NCI-H774 (cell line): ENCODE results near the gene EWSR1.
"Not testable (repeated sequence)": the region's sequence is repeated elsewhere in the genome, so short reads cannot be mapped to it uniquely, and the experiment has no call there.

Source experiments
- DNase-seq: peaks from one replicate; lab custom pipeline; 2025; lab: John Stamatoyannopoulos, UW

Gene EWSR1

GRCh38 chr22:29247891-29248290 lies 20.2 kb upstream of the EWSR1 start:
- DNase-seq = not testable (repeated sequence)

- DNase-seq = no peak
Measured at GRCh38 chr22:29251265-29251664, 16.8 kb upstream of the EWSR1 start.

GRCh38 chr22:29251981-29252911 lies 15.8 kb upstream of the EWSR1 start:
- DNase-seq = no peak

- DNase-seq = no peak
Measured at GRCh38 chr22:29253561-29254285, 14.3 kb upstream of the EWSR1 start.

GRCh38 chr22:29254286-29254660 lies 13.8 kb upstream of the EWSR1 start:
- no peak for DNase-seq

- DNase-seq = no peak
Measured at GRCh38 chr22:29255064-29255621, 12.9 kb upstream of the EWSR1 start.

- DNase-seq = no peak
Measured at GRCh38 chr22:29256606-29257325, 11.3 kb upstream of the EWSR1 start.

GRCh38 chr22:29257751-29258181 lies 10.3 kb upstream of the EWSR1 start:
- no peak for DNase-seq

- no peak for DNase-seq
Measured at GRCh38 chr22:29258407-29259252, 9.4 kb upstream of the EWSR1 start.

GRCh38 chr22:29259253-29259899 lies 8.7 kb upstream of the EWSR1 start:
- no peak for DNase-seq

GRCh38 chr22:29260031-29260560 lies 8.0 kb upstream of the EWSR1 start:
- DNase-seq = no peak

- no peak for DNase-seq
Measured at GRCh38 chr22:29260601-29261315, 7.3 kb upstream of the EWSR1 start.

- no peak for DNase-seq
Measured at GRCh38 chr22:29263791-29264276, 4.2 kb upstream of the EWSR1 start.

- DNase-seq = no peak
Measured at GRCh38 chr22:29265305-29265704, 2.8 kb upstream of the EWSR1 start.

- DNase-seq = no peak
Measured at GRCh38 chr22:29265929-29266328, 2.1 kb upstream of the EWSR1 start.

- DNase-seq = no peak
Measured at GRCh38 chr22:29266564-29267461, 1.3 kb upstream of the EWSR1 start.

GRCh38 chr22:29267462-29267857 lies 608 bp upstream of the EWSR1 start:
- DNase-seq = no peak

GRCh38 chr22:29268511-29269229 lies 602 bp downstream of the EWSR1 start:
- peak; percentile 5 for DNase-seq
